T-helper 1 cell treated with Interleukin-12 subunit alpha and Interleukin-12 subunit beta and Interleukin-4 antibody, amounts not matched to agents 30 μg/mL and 1 μg/mL, for 36 hours (primary cell): ENCODE results near the gene TMCO1.
A peak's percentile ranks its signal among the peaks of the same experiment; 100 is the strongest.
"Not testable (repeated sequence)": the region's sequence is repeated elsewhere in the genome, so short reads cannot be mapped to it uniquely, and the experiment has no call there.

Experiments
- H3K27ac Mint-ChIP-seq: one replicate; pipeline ENCODE4 v1.8.0; 2021; ENCODE audit warnings: mild to moderate bottlenecking, mixed read lengths
- H3K27me3 Mint-ChIP-seq: one replicate; pipeline ENCODE4 v1.8.0; 2021; ENCODE audit warnings: low read depth, mixed read lengths
- H3K36me3 Mint-ChIP-seq: one replicate; pipeline ENCODE4 v1.8.0; 2021; ENCODE audit warnings: low read depth, mixed read lengths
- H3K4me1 Mint-ChIP-seq: one replicate; pipeline ENCODE4 v1.8.0; 2021; ENCODE audit warnings: low read depth, mixed read lengths
- H3K4me3 Mint-ChIP-seq: one replicate; pipeline ENCODE4 v1.8.0; 2021; ENCODE audit warnings: mild to moderate bottlenecking, moderate library complexity, mixed read lengths
- H3K9me3 Mint-ChIP-seq: one replicate; pipeline ENCODE4 v1.8.0; 2021; ENCODE audit warnings: mixed read lengths

TMCO1 gene

DNA sequence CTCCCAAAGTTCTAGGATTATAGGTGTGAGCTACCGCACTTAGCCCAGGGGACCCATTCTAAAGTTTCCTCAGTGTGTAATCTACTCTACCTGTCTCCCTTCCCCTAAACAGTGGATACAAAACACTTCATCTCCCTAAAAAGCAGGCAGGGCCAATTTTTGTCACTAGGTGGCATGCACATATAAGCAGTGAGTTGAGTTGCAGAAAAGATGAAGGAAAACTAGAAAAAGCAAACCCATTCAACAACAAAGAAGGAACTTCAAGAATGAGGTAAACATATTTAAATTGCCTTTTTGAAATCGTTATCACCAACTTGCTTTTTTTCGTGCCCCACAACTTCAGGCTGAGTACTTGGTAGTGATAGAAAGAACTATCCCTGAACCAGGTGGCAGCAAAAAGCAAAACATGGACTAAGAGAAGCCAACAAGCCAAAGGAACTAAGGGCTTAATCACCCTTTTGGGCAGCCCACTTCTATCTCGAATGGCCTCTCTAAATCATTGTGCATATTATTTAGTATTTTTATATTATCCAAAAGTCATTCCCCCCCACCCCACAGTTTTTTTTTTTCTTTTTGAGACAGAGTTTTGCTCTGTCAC, 50.7 kb downstream of the TMCO1 start:
- H3K27me3 Mint-ChIP-seq: peaks cover 4% of the 10 kb centered on the region
- H3K4me1 Mint-ChIP-seq: no peaks in the 10 kb centered on the region
- H3K9me3 Mint-ChIP-seq: no peaks in the 10 kb centered on the region
- no peak overlapping the region for H3K4me3 Mint-ChIP-seq
- no peaks in the 10 kb centered on the region for H3K36me3 Mint-ChIP-seq
- H3K27ac Mint-ChIP-seq: no peak overlapping the region

GRCh38 chr1:165716265-165717051, 52.2 kb downstream of the TMCO1 start:
- H3K27ac Mint-ChIP-seq, H3K36me3 Mint-ChIP-seq, H3K4me1 Mint-ChIP-seq, H3K27me3 Mint-ChIP-seq, H3K4me3 Mint-ChIP-seq, H3K9me3 Mint-ChIP-seq: not testable (repeated sequence)

DNA sequence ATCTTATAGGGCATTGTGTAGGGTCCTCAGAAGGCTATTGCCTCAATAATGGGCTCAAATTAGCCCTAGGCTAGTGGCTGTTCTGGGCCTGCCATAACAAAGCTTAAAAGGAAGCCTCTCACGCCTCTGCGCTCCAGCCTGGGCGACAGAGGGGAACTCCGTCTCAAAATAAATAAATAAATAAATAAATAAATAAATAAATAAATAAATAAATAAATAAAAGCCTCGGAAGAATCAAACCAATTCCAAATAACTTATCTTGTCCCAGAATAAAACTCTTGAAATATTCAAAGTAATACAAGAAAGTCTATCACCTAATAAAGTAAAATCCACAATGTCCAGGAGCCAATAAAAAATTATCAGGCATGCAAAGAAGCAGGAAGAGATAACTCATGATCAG, 55.9 kb downstream of the TMCO1 start:
- Mint-ChIP-seq H3K36me3 (no peaks in the 10 kb centered on the region), H3K4me1 (no peaks in the 10 kb centered on the region), H3K4me3 (no peak overlapping the region), H3K27ac (no peak overlapping the region), H3K9me3 (no peaks in the 10 kb centered on the region), H3K27me3 (peaks cover 17% of the 10 kb centered on the region)

DNA sequence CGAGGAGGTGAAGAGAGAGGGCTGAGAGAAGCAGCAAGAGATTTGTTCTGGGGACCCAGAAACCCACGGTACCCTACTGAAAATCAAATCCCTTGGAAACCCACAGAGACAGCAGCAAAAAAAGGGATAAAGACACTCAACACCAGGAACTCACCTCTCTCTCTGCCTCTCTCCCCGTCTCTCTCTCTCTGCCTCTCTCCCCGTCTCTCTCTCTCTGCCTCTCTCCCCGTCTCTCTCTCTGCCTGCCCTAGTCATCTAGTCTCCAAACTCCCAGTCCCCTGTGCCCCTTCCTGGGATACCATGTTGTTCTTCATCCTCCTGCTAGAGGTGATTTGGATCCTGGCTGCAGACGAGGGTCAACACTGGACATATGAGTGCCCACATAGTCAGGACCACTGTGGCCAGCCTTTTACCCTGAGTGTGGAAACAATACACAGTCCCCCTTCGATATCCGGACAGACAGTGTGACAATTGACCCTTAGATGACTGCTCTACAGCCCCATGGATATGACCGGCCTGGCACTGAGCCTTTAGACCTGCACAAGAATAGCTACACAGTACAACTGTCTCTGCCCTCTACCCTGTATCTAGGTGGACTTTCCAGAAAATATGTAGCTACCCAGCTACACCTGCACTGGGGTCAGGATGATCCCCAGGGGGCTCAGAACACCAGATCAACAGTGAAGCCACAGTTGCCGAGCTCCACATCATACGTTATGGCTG, 60.5 kb downstream of the TMCO1 start:
- Mint-ChIP-seq H3K4me3 (no peak overlapping the region), H3K27me3 (peaks cover 28% of the 10 kb centered on the region), H3K4me1 (no peaks in the 10 kb centered on the region)

GRCh38 chr1:165703648-165704047, 65.0 kb downstream of the TMCO1 start:
- Mint-ChIP-seq H3K36me3 (no peaks in the 10 kb centered on the region), H3K9me3 (no peaks in the 10 kb centered on the region), H3K27ac (no peak overlapping the region), H3K27me3 (peaks cover 22% of the 10 kb centered on the region), H3K4me3 (no peak overlapping the region), H3K4me1 (peaks cover 2% of the 10 kb centered on the region)

More for the DNA sequence above, 60.5 kb downstream of the TMCO1 start:
- Mint-ChIP-seq H3K27ac (no peak overlapping the region), H3K36me3 (no peaks in the 10 kb centered on the region), H3K9me3 (no peaks in the 10 kb centered on the region)

DNA sequence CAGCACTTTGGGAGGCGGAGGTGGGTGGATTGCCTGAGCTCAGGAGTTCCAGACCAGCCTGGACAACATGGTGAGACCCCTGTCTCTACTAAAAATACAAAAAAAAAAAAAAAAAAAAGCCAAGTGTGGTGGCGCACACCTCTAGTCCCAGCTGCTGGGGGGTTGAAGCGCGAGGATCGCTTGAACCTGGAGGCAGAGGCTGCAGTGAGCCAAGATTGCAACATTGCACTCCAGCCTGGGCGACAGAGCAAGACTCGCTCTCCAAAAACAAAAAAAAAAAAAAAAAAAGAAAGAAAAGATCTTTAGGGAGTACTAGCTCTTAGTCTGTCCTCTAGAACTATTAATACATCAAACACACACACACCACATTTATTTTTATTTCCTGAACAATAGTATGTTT, 66.7 kb downstream of the TMCO1 start:
- H3K27me3 Mint-ChIP-seq, H3K27ac Mint-ChIP-seq, H3K36me3 Mint-ChIP-seq, H3K9me3 Mint-ChIP-seq, H3K4me3 Mint-ChIP-seq: not testable (repeated sequence)
- H3K4me1 Mint-ChIP-seq: peaks cover 11% of the 10 kb centered on the region

DNA sequence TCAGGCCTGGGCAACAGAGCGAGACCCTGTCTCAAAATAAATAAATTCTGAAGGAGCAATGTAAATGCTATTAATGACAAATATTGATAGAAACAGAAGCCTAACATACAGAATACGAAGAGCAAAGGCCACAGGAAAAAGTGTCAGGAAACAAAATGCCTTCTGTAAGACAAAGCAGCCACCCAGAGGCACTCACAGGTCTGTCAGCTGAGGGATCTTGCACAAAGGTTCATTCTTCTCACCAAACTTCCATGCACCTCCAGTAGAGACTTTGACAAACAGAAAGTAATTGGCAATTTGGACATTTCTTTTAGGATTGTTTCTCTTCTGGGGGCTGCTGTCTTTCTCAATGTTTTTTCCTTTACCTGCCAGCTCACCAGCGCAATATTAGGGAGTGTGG, 69.1 kb downstream of the TMCO1 start:
- H3K27me3 Mint-ChIP-seq: no peaks in the 10 kb centered on the region
- no peak overlapping the region for H3K4me3 Mint-ChIP-seq
- peaks cover 6% of the 10 kb centered on the region for H3K36me3 Mint-ChIP-seq
- no peaks in the 10 kb centered on the region for H3K9me3 Mint-ChIP-seq
- H3K27ac Mint-ChIP-seq: no peak overlapping the region
- H3K4me1 Mint-ChIP-seq: peaks cover 22% of the 10 kb centered on the region

GRCh38 chr1:165698761-165699052, 70.0 kb downstream of the TMCO1 start:
- no peaks in the 10 kb centered on the region for H3K27me3 Mint-ChIP-seq
- H3K4me3 Mint-ChIP-seq: peak overlapping the region; percentile 98
- no peaks in the 10 kb centered on the region for H3K9me3 Mint-ChIP-seq
- H3K36me3 Mint-ChIP-seq: peaks cover 11% of the 10 kb centered on the region
- peaks cover 23% of the 10 kb centered on the region for H3K4me1 Mint-ChIP-seq
- H3K27ac Mint-ChIP-seq: peak overlapping the region; percentile 90

GRCh38 chr1:165697881-165698760, 70.5 kb downstream of the TMCO1 start, which contains the start of gene ALDH9A1:
Gene ALDH9A1 (minus strand): TSS chr1:165698562. CDS start chr1:165698558, 4 bp downstream.
- Mint-ChIP-seq H3K36me3 (peaks cover 16% of the 10 kb centered on the region), H3K27ac (peak within 1 kb of the TSS; percentile 98), H3K27me3 (no peaks in the 10 kb centered on the region), H3K4me1 (peaks cover 23% of the 10 kb centered on the region), H3K9me3 (no peaks in the 10 kb centered on the region), H3K4me3 (peak within 1 kb of the TSS; percentile 98)

GRCh38 chr1:165697491-165697880, 71.2 kb downstream of the TMCO1 start:
- no peaks in the 10 kb centered on the region for H3K27me3 Mint-ChIP-seq
- peaks cover 18% of the 10 kb centered on the region for H3K36me3 Mint-ChIP-seq
- peak overlapping the region; percentile 98 for H3K4me3 Mint-ChIP-seq
- peaks cover 23% of the 10 kb centered on the region for H3K4me1 Mint-ChIP-seq
- no peaks in the 10 kb centered on the region for H3K9me3 Mint-ChIP-seq
- H3K27ac Mint-ChIP-seq: peak overlapping the region; percentile 98

GRCh38 chr1:165696625-165697100, 72.0 kb downstream of the TMCO1 start:
- Mint-ChIP-seq H3K36me3 (peaks cover 26% of the 10 kb centered on the region), H3K27me3 (no peaks in the 10 kb centered on the region), H3K9me3 (no peaks in the 10 kb centered on the region), H3K4me3 (peak overlapping the region; percentile 76), H3K27ac (peak overlapping the region; percentile 26), H3K4me1 (peaks cover 31% of the 10 kb centered on the region)

GRCh38 chr1:165695031-165695430, 73.6 kb downstream of the TMCO1 start:
- no peaks in the 10 kb centered on the region for H3K27me3 Mint-ChIP-seq
- no peak overlapping the region for H3K27ac Mint-ChIP-seq
- H3K4me1 Mint-ChIP-seq: peaks cover 36% of the 10 kb centered on the region
- H3K4me3 Mint-ChIP-seq: no peak overlapping the region
- H3K36me3 Mint-ChIP-seq: peaks cover 32% of the 10 kb centered on the region
- H3K9me3 Mint-ChIP-seq: no peaks in the 10 kb centered on the region

GRCh38 chr1:165688046-165688445, 80.6 kb downstream of the TMCO1 start:
- H3K4me3 Mint-ChIP-seq: no peak overlapping the region

DNA sequence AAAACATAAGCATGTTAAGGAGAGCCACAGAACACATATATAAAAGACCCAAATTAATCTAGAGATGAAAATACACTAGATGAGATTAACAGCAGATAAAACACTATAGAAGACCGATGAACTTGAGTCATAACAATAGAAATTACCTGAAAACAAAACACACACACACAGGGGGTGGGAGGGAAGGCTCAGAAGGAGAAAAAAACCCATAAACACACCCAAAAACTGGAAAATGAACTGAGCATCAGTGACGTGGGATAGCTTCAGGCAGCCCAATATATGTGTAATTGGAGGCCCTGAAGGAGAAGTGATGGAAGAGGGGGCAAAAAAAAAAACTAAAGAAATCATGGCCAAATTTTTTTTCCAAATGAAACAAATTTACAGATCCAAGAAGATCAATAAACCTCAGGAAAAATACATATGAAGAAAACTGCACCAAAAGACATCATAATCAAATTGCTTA, 81.7 kb downstream of the TMCO1 start:
- Mint-ChIP-seq H3K36me3 (peaks cover 59% of the 10 kb centered on the region), H3K9me3 (peaks cover 7% of the 10 kb centered on the region), H3K27ac (peak overlapping the region; percentile 6), H3K4me1 (peaks cover 35% of the 10 kb centered on the region), H3K27me3 (no peaks in the 10 kb centered on the region), H3K4me3 (no peak overlapping the region)

More at GRCh38 chr1:165688046-165688445, 80.6 kb downstream of the TMCO1 start:
- H3K9me3 Mint-ChIP-seq: peaks cover 7% of the 10 kb centered on the region
- no peaks in the 10 kb centered on the region for H3K27me3 Mint-ChIP-seq
- H3K4me1 Mint-ChIP-seq: peaks cover 38% of the 10 kb centered on the region
- H3K27ac Mint-ChIP-seq: no peak overlapping the region
- peaks cover 55% of the 10 kb centered on the region for H3K36me3 Mint-ChIP-seq
